ENCODE data around the gene TXNDC12.
A peak's percentile ranks its signal among the peaks of the same experiment; 100 is the strongest.
"Not testable (repeated sequence)": the region's sequence is repeated elsewhere in the genome, so short reads cannot be mapped to it uniquely, and the experiment has no call there.

TXNDC12 gene

DNA sequence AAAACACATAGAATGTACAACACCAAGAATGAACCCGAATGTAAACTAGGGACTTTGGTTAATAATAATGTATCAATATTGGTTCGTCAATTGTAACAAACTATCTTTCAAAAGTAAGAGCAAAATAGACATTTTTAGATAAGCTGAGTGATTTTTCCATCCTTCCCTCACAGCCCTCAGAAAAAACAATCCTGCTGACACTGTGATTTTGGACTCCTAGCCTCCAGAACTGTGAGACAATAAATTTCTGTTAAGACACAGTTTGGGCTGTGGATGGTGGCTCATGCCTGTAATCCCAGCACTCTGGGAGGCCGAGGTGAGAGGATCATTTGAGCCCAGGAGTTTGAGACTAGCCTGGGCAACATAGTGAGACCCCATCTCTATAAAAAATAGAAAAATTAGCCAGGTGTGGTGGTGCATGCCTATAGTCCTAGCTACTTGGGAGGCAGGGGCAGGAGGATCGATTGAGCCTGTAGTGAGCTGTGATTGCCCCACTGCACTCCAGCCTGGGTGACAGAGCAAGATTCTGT is 9.3 kb downstream of the TXNDC12 start:
- not testable (repeated sequence) for DNase-seq

GRCh38 chr1:52045236-52045635 is 9.8 kb downstream of the TXNDC12 start:
- no peak for DNase-seq

GRCh38 chr1:52041551-52042185 is 13.3 kb downstream of the TXNDC12 start:
- no peak for DNase-seq

DNA sequence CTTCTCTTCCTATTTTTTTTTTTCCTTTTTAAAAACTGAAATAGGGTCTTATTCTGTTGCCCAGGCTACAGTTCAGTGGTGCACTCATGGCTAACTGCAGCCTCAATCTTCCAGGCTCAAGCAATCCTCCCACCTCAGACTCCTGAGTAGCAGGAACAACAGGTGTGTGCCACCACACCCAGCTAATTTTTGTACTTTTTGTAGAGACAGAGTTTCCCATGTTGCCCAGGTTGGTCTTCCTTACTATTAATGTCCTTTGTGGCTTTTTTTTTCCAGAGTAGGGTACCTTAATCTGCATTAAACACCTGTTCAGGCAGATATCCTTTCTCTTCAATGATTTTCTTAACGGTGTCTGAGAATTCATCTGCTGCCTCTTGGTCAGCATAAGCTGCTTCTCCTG is 17.1 kb downstream of the TXNDC12 start:
- DNase-seq = no peak

GRCh38 chr1:52037402-52037814 is 17.6 kb downstream of the TXNDC12 start:
- DNase-seq = no peak

GRCh38 chr1:52034050-52034384 is 21.0 kb downstream of the TXNDC12 start:
- DNase-seq = no peak

DNA sequence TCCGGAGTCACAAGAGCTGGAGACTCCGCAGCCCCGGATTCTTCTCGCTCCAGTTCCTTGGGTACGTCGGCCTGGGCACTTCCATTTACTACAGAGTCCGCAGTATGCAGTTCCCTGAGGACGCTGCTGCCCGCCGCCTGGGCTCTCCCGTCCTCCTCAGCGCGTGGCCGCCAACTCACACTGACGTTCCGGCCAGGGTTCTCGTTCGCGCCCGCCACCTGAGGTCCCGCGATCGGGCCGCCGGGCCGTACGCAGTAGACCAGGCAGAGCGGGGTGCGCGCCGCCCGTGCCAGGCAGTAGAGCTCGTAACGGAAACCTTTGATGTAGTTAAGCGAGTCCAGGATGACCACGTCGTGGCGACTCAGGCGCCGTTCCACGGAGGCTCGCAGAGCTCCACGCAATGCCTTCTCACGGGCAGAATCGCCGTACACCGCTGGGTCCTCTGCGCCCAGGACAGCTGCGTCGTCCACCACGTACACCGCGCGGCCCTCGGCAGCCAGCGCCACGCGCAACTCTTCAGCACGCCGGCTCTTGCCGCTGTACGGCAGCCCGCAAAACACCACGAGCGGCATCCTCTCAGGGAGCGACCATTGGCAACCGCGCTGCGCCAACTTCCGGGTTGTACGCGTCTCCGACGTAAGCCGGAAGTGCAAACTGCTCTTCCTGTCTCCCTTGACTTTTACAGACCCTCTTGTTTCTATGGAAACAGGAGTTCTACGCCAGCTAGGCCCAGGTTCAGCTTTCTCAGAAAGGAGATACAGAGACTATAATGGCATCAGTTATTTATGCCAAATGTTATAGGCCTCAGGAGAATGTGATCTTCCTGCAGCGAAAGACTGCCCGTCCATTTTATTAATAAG is 21.6 kb downstream of the TXNDC12 start, which contains the start of gene KTI12:
Gene KTI12 (minus strand): TSS at position 621 of the 860 bp plus-strand sequence. CDS start 49 bp downstream, at position 572.
- peak; percentile 87 to 96 (median 91) for DNase-seq

DNA sequence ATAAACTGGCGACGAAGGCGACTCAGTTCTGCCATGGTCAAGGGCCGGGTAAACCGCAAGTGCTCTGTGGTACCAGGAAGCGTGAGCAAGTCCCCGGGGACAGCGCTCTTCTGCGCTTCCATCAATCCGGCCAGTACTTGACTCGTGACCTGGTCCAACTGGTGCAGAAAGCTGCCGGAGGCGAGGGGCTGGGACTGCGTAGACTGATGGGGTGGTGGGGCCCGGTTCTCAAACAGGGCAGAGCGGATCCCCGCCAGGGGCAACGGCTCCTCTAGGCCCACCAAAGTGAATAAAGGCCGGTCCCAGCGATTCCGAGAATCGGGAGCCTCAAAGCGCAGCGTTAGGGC is 22.2 kb downstream of the TXNDC12 start:
- DNase-seq = peak; percentile 38 to 65 (median 64)

GRCh38 chr1:52032124-52032784 is 22.7 kb downstream of the TXNDC12 start:
- no peak for DNase-seq

DNA sequence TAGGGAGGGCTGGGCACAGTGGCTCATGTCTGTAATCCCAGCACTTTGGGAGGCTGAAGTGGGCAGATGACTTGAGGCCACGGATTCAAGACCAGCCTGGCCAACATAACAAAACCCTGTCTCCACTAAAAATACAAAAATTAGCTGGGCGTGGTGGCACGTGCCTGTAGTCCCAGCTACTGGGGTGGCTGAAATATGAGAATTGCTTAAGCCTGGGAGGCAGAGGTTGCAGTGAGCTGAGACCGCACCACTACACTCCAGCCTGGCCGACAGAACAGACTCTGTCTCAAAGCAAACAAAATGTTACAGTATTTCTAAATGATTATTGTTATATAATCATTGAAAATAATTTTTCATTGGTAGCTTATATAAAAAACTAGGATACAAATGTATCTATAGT is 26.2 kb downstream of the TXNDC12 start:
- not testable (repeated sequence) for DNase-seq

GRCh38 chr1:52028328-52028727 is 26.7 kb downstream of the TXNDC12 start:
- DNase-seq = no peak

GRCh38 chr1:52026278-52026677 is 28.7 kb downstream of the TXNDC12 start:
- DNase-seq = no peak

- no peak for DNase-seq
Observed at GRCh38 chr1:52022133-52022532, 32.9 kb downstream of the TXNDC12 start.

DNA sequence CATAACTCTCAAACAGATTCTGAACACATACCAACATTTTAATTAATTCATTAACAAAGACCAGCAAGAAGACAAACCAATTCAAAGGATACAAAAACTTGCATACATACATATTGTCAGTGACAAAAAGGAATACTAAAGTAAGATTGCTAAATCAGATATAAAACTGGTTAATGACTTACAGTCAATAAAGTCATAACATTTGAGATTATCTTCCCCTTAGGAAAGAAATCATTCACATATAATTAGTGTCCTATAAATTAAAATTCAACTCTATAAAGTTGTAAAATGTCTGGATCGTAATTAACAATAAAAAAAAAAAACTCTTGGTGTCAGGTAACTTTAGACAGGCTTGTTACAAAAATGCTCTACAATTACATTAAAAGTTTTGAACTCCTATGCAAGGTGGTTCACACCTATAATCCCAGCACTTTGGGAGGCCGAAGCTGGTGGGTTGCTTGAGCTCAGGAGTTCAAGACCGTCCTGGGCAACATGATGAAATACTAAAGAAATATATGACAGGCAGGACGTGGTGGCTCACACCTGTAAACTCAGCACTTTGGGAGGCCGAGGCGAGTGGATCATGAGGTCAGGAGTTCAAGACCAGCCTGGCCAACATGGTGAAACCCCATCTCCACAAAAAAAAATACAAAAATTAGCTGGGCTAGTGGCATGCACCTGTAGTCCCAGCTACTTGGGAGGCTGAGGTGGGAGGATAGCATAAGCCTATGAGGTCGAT is 46.8 kb downstream of the TXNDC12 start:
- no peak for DNase-seq

DNA sequence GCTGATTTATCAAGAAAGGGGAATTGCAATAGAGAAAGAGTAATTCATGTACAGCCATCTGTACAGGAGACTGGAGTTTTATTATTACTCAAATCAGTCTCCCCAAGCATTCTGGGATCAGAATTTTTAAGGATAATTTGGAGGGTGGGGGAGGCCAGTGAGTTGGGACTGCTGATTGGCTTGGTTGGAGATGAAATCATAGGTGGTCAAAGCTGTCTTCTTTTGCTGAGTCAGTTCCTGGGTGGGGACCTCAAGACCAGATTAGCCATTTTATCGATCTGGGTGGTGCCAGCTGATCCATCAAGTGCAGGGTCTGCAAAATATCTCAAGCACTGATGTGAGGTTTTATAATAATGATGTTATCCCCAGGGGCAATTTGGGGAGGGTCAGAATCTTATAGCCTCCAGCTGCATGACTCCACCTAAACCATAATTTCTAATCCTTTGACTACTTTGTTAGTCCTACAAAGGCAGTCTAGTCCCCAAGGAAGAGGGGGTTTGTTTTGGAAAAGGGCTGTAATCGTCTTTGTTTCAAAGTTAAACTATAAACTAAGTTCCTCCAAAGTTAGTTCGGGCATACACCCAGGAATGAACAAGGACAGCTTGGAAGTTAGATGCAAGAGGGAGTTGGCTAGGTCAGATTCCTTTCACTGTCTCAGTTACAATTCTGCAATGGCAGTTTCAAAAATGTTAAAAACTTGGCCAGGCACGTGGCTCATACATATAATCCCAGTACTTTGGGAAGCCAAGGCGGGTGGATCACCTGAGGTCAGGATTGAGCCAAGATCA is 47.6 kb downstream of the TXNDC12 start:
- no peak for DNase-seq

DNA sequence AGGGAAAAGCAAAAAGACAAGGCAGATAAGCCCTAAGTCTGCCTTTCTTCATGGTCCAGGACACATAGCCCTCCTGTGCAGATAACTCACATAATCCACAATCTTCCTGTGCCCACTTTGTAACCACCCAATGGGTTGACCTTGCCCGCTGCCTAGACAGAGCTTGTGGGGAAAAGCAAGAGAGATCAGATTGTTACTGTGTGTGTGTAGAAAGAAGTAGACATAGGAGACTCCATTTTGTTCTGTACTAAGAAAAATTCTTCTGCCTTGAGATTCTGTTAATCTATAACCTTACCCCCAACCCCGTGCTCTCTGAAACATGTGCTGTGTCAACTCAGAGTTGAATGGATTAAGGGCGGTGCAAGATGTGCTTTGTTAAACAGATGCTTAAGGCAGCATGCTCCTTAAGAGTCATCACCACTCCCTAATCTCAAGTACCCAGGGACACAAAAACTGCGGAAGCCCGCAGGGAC is 48.9 kb downstream of the TXNDC12 start:
- DNase-seq = peak in 1 of 3 experiments; percentile 19

DNA sequence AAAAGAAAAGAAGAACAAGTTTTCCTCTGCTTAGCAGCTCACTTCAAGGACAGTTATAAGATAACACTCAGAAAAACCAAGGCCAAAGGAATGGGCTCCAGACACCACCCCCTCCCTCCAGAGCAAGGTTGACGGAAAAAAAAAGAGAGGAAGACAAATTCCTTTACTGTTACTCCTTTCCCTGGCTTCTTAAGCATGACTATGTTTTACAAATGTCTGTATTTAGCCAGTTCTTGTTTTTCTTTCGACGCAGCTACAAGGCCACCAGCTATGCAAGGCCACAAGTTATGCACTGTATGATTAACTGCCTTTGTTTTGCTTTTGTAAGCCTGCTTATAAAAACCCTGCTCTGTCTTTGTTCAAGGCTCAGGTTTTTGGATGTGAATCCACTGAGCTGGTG is 49.4 kb downstream of the TXNDC12 start:
- DNase-seq = not testable (repeated sequence)

DNA sequence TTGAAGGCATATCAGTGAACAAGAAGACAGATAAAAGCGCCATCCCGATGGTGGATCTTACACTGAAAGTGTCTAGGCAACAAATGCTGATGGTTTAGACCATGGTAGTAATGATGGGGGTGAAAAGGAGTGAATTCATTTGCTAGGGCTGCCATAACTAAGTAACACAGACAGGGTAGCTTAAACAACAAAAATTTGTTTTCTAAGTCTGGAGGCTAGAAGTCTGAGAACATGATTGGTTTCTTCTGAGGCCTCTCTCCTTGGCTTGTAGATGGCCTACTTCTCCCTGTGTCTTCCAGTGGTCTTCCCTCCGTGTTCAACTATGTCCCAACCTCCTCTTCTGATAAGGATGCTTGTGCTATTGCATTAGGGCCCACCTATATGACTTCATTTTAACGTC is 51.1 kb downstream of the TXNDC12 start:
- DNase-seq = no peak

DNA sequence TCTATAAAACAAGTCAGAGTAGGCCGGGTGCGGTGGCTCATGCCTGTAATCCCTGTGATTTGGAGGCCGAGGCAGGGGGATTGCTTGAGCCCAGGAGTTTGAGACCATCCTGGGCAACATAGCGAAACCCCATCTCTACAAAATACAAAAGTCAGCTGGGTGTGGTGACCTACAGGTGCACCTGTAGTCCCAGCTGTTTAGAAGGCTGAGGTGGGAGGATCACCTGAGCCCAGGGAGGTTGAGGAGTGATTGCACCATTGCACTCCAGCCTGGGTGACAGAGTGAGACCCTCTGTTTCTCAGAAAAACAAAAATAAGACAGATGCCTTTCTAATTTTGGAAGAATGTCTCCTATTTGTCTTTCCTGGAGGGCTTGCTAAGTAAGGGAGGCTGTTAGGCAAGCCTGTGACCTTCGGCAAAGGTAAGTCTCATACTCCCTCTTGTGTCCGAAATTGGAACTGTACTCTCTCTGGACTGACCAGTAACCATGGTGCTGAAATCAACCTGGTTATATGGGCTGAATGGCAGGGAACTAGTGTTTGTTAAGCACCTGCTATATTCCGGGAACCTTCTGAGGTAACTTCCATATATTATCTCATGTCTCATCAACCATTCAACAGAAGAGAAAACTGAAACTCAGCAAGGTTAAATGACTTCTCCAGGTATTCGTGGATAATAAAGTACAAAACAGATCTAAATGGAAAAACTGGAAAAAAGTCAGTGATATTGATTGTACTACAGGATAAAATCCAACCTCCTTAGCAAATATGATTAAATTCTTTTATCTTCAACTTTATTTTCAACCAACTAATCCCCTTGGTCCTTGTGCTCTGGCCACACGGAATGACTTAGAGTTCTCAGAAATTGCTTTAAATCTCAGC is 52.7 kb downstream of the TXNDC12 start:
- peak; percentile 68 to 94 (median 93) for DNase-seq

GRCh38 chr1:51998701-51999100 is 56.3 kb downstream of the TXNDC12 start:
- no peak for DNase-seq

DNA sequence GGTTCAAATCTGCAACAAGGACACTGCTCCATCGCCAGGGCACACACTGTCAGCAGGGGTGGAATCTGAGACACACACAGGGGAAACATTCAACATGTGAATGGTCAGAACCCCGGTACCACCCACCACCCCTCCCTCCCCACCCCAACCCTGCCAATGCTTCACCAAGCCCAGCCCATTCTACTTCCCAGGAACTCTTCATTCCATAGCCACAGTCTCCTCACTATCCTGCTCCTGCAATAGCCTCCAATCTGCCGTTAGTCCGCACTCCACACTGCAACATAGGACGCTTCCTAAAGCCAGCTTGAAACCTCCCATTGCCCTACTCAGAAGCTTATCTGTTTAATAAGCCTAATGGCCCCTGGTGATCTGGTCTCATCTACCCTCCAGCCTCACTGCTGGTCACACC is 57.0 kb downstream of the TXNDC12 start:
- peak in 1 of 3 experiments; percentile 27 for DNase-seq

Data from NCI-H1417 (cell line).